GM19463 (cell line): ENCODE measurements around the gene NR0B2.
"Not testable (repeated sequence)": the region's sequence is repeated elsewhere in the genome, so short reads cannot be mapped to it uniquely, and the experiment has no call there.

Source experiments
- ATAC-seq: cut with Tn5 transposase; IDR thresholded peaks from one replicate; pipeline ENCODE4 v1.9.1; 2021; ENCODE audit warnings: mild to moderate bottlenecking, moderate library complexity; ENCODE audit not compliant: unreplicated experiment

The NR0B2 gene

GRCh38 chr1:26894263-26894662 is 19.5 kb downstream of the NR0B2 start:
- ATAC-seq, result no peak

GRCh38 chr1:26890467-26890796 is 23.3 kb downstream of the NR0B2 start:
- ATAC-seq, result peak; percentile 17

DNA sequence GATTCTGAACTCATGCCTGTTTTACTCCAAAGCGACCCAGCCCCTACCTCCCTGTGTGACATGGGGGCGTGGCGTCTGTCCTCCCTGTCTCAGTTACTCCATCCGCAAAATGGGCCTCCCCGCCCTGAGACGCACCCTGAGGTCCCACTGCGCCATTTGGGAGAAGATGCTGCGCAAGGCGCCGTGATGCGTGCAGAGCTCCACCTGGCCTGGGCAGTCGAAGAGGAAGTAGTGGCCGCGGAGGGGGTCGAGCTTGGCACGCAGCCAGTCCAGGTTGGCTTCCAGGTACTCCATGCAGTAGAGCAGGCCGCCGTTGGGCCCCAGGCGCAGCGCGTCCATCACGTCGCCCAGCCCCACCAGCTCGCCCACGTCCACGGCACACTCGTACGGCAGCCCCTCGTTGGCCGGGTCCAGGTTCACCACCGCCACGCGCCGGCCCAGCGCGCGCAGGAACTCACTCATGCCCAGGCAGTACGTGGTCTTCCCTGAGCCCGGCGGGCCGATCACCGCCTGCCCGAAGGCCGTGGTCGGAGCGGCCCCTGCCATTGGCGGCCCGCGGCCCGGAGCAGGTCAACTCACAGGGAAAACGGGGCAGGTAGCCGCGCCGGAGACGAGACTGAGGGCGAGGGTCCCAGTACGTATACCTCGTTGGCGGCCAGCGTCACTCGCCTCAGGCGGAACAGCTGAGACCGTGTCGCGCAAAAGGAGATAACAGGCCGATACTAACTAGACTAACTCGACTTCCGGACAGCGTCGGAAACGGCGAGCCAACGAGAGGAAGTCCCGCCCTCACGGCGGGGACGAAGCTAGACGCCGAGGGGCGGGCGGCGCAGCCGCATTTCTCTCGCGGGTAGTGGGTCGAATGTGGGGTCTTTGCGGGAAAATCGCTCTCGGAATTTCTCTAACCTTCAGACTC is 24.0 kb downstream of the NR0B2 start, which contains the start of gene GPN2:
GPN2 (minus strand) TSS at position 733 of the 916 bp plus-strand sequence; CDS start at position 546, 187 bp downstream.
- peak; percentile 85 for ATAC-seq

DNA sequence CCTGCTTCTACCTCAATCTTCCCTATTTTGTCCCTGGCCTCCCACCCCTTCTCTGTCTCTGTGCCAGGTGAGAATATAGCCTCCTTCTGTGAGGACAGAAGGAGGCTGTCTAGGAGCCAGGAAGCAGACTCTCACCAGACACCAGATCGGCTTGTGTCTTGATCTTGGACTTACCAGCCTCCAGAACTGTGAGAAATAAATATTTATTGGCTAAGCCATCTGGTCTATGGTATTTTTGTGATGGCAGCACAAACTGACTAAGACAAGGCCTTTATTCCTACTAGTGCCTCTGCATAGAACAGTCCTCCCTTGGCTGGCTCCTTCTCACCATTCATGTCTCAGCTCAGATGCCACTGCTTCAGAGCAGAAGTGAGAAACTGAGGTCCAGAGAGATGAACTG is 25.5 kb downstream of the NR0B2 start:
- no peak for ATAC-seq

GRCh38 chr1:26887125-26887524 is 26.6 kb downstream of the NR0B2 start:
- no peak for ATAC-seq

DNA sequence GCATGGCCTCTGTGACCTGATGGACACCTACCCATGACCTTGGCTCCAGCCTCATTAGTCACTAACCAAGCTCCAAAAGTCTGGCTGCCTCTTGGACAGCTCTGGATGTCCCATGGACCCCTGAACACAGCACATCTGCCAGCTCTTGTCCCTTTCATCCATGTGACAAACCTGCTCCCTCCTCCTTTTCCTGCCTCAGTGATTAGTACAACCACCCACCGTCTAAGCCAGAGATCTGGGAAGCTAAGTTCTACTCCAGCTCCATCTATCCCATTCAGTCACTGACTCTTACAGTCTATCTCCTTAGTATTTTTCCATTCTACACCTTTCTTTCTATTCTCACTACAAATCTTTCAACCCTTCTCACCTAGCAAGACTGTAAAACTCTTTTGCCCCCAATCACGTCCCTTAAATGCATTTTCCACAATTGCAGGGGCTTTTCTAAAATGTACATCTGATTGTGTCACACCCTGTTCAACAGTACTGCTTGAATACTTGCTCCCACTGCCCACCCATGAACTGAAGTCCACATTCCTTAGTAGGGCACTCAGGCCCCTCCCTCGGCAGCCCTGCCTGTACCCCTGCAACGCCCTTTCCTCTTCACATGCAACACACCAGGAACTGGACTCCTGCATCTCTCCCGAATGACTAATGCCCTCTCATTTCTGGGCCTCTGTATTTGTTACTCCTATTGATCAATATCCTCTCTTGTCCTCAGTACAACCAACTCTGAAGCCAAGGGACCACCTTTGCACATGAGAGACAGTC is 30.9 kb downstream of the NR0B2 start:
- no peak for ATAC-seq

DNA sequence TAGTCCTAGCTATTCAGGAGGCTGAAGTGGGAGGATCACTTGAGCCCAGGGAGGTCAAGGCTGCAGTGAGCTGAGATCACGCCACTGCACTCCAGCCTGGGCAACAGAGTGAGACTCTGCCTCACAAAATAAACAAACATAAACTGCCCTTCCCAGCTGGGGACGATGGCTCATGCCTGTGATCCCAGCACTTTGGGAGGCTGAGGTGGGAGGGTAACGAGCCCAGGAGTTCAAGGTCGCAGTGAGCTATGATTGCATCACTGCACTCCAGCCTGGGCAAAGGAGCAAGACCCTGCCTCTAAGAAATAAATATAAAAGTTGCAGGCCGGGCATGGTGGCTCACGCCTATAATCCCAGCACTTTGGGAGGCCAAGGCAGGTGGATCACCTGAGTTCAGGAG is 32.2 kb downstream of the NR0B2 start:
- not testable (repeated sequence) for ATAC-seq

GRCh38 chr1:26879793-26880192 is 34.0 kb downstream of the NR0B2 start:
- no peak for ATAC-seq

DNA sequence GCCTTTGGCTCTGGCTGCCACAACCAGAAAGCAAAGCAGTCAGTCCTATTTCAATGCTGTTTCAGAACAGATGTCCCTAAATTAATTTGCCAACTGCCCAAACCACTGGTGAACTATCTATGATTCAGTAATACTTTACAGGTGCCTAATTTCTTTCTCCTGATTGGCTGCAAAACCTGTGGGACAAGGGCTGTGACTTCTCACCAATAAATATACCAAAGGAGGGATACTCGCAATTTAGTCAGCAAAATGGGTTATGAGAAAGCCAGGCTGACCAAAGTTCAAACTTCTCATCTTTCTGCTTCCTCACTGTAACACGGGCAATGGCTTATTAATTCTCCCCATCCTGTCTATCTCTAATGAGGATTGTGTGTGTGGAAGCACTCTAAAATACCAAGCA is 36.4 kb downstream of the NR0B2 start:
- no peak for ATAC-seq

DNA sequence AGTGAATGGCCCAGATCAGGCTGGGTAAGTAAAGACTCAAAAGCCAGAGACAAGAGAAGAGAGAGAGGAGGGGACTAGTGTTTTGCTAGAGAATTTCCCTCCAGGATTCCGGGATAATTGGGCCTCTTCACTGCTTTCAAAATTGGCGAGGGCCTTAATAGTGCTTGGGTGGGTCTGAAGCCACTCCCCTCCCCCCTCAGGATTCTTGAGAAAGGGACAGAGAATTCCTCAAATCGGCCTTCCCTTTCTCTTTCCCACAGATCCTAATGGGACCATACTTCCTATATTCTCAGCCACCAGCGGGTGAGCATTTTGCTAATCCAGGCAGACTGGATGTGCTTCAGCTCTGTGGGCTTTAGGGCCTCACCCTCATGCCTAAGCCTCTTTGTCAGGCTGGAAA is 38.9 kb downstream of the NR0B2 start:
- ATAC-seq, result no peak

DNA sequence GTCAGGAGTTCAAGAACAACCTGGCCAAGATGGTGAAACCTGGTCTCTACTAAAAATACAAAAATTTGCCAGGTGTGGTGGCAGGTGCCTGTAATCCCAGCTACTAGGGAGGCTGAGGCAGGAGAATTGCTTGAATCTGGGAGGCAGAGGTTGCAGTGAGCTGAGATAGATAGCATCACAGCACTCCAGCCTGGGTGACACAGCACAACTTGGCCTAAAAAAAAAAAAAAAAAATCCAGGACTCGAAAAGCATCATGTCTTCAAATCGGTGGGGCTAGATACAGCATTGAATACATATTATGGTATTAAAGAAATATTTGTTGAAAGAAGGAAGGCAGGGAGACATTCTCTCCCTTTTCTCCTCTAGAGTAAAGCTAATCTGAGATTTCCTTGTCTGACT is 40.7 kb downstream of the NR0B2 start:
- ATAC-seq, result not testable (repeated sequence)

DNA sequence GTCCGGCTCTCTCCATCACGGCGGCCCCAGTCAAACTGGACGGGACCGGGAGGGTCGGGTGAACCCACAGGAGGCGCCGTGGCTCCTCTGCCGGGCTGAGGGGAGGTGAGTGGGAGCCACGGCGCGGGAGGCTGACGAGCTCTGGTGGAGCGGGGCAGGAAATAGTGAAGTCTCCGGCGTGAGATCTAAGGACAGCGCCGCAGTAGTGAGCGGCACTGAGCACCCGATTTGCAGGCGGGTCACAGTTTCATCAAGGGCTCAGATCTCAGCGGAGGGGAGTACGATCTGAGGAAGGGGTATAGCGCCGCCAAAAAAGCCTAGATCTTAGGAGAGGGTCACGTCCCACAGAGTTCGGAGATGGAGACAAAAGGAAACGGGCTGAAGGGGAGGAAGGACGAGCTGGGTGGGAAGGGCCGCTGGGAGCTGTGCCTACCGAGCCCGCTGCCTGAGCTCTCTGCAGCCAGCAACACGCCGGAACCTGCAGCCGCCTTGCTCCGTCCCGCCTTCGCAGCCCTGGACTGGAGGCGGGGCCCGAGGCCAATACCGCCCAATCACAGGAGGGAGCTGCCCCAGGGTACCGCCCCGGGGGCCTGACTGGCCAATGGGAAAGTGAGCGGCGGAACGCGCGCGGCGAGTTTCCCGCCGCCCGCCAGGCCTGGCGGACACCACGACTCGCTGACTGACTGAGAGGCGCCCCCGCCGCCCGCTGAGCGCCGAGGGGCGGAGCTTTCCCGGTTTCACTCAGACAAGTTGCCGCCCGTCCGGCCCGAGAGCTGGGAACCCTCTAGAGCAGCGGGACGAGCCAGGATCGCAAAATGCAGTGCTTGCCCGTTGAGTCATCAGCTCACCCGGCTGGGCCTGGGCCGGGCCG is 48.9 kb downstream of the NR0B2 start:
- ATAC-seq, result peak; percentile 94

- ATAC-seq, result no peak
Measured at GRCh38 chr1:26863685-26864077, 50.1 kb downstream of the NR0B2 start.

DNA sequence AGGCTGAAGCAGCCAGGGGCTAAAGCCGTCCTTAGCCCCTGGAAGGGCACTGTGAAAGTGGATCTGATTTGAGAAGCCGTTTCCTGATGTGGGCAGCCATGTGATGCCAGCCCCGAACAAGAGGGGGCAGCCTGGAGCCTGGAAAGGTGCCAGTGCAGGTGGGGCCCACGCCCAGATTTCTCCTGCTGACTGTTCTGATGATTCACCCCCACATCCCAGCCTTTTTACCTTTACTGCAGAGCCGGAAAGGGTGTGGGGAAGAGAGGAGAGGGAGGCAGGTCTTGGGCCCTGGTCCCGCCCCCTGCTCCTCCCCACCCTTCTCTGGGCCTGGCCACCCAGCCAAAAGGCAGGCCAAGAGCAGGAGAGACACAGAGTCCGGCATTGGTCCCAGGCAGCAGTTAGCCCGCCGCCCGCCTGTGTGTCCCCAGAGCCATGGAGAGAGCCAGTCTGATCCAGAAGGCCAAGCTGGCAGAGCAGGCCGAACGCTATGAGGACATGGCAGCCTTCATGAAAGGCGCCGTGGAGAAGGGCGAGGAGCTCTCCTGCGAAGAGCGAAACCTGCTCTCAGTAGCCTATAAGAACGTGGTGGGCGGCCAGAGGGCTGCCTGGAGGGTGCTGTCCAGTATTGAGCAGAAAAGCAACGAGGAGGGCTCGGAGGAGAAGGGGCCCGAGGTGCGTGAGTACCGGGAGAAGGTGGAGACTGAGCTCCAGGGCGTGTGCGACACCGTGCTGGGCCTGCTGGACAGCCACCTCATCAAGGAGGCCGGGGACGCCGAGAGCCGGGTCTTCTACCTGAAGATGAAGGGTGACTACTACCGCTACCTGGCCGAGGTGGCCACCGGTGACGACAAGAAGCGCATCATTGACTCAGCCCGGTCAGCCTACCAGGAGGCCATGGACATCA is 50.7 kb downstream of the NR0B2 start, which contains the start of gene SFN:
SFN (plus strand) TSS at position 369 of the 904 bp plus-strand sequence; CDS start at position 433, 64 bp downstream.
- ATAC-seq, result no peak

- ATAC-seq, result no peak
Measured at GRCh38 chr1:26861889-26862378, 51.8 kb downstream of the NR0B2 start.
